HepG2 (cell line): ENCODE data around the gene HNRNPUL1. TPM values are rescaled to one million over a fixed set of nuclear protein-coding genes. Genes with fewer than 3 reads are reported as not detected.

Source experiments
- KMT2B ChIP-seq: IDR thresholded peaks from 2 replicates; pipeline ENCODE4 v1.6.1; 2016; ENCODE audit warnings: missing genetic modification reagents, missing compliant biosample characterization
- MED1 ChIP-seq: sonication (generic); formaldehyde crosslinking; IDR thresholded peaks from 2 replicates; pipeline ENCODE4 v1.4.0; 2020; ENCODE audit warnings: missing genetic modification reagents
- NBN ChIP-seq: fragments of 450-650 bp; conservative IDR thresholded peaks from 2 replicates; pipeline ENCODE4 v1.6.1; 2017
- NCOR1 ChIP-seq: fragments of 200-600 bp; sonication (generic); IDR thresholded peaks from 2 replicates; pipeline ENCODE4 v1.7.0; 2017; ENCODE audit warnings: antibody characterized with exemption, low read length, borderline replicate concordance
- SMYD3 ChIP-seq: sonication (generic); formaldehyde crosslinking; IDR thresholded peaks from 2 replicates; pipeline ENCODE4 v1.8.1; 2023; ENCODE audit warnings: mild to moderate bottlenecking, missing genetic modification reagents
- ZBED4 ChIP-seq: sonication (generic); formaldehyde crosslinking; IDR thresholded peaks from 2 replicates; pipeline ENCODE4 v1.4.0; 2020; ENCODE audit warnings: missing genetic modification reagents, borderline replicate concordance
- ZNF281 ChIP-seq: sonication (generic); formaldehyde crosslinking; IDR thresholded peaks from 2 replicates; pipeline ENCODE4 v1.4.0; 2020; ENCODE audit warnings: missing genetic modification reagents, borderline replicate concordance
- ZNF775 ChIP-seq: sonication (generic); formaldehyde crosslinking; IDR thresholded peaks from 2 replicates; pipeline ENCODE4 v1.4.0; 2020; ENCODE audit warnings: missing genetic modification reagents, mild to moderate bottlenecking, moderate library complexity, borderline replicate concordance
- ZNF850 ChIP-seq: sonication (generic); formaldehyde crosslinking; conservative IDR thresholded peaks from 2 replicates; pipeline ENCODE4 v1.9.0; 2021; ENCODE audit warnings: mild to moderate bottlenecking, missing genetic modification reagents
- polyA plus RNA-seq, 8 experiments: library from polyadenylated mRNA; depleted of rRNA in 3 of 8; stranded (reverse) in 7 of 8; unstranded in 1 of 8; fragments of >200 nt; fragmentation: Illumina TruSeq in 4 of 8; extraction: Trizol in 4 of 8; gene quantifications; 2 replicates each; pipeline versions ENCODE4 v1.2.1 to v1.2.3, GENCODE V29; 2011 to 2016; ENCODE audit warnings: low read depth in 4 of 8, missing spikeins in 1 of 8, mixed read lengths in 1 of 8; ENCODE audit not compliant: insufficient read depth in 1 of 8
- total RNA-seq, 5 experiments: library from RNA; depleted of rRNA; stranded (reverse); fragments of >200 nt; fragmentation: Illumina TruSeq; extraction: Trizol; gene quantifications; 2 replicates each; pipeline ENCODE4 v1.2.3, GENCODE V29; 2016; ENCODE audit warnings: low read depth in 1 of 5

The HNRNPUL1 gene
- total and polyA plus RNA-seq, 2 of the 13 experiments (the other 11 are each of a cell fraction or from before 2014, with no cell fraction given) = 30.9 to 81.7 TPM

GRCh38 chr19:41297628-41298347 lies 33.6 kb downstream of the HNRNPUL1 start (continued):
- TF ChIP-seq ZNF281 (CRISPR knock-in tag) = no peak
- no peak for TF ChIP-seq ZNF850 (CRISPR knock-in tag)
- TF ChIP-seq SMYD3 (CRISPR knock-in tag) = no peak
- TF ChIP-seq NBN = no peak
- TF ChIP-seq ZBED4 (CRISPR knock-in tag) = no peak
- TF ChIP-seq ZNF775 = no peak
- no peak for TF ChIP-seq KMT2B (CRISPR knock-in tag)
- no peak for TF ChIP-seq MED1 (CRISPR knock-in tag)
- TF ChIP-seq NCOR1 = no peak
